Vagina (tissue), 2 donors: ENCODE results near the gene UNC50.

Source experiments
- POLR2A ChIP-seq, 2 donors: fragments of 450-650 bp; IDR thresholded peaks; one replicate each; pipeline ENCODE4 v1.6.1; 2017; ENCODE audit warnings: antibody characterized with exemption in 2 of 2, mild to moderate bottlenecking in 2 of 2, moderate library complexity in 2 of 2
- POLR2AphosphoS5 ChIP-seq, 2 donors: sonication (generic); formaldehyde crosslinking; IDR thresholded peaks; one replicate each; pipeline ENCODE4 v1.9.0; 2017; ENCODE audit warnings: antibody characterized with exemption in 2 of 2, mild to moderate bottlenecking in 2 of 2, low read depth in 1 of 2; ENCODE audit not compliant: insufficient read depth in 1 of 2
- TF ChIP-seq, protein P1 (sequence below), 3 experiments: fragments of 450-650 bp in 2 of 3; fragments of 200-600 bp in 1 of 3; sonication (generic) in 1 of 3; IDR thresholded peaks; one replicate each; pipeline ENCODE4 v1.5.1; 2017 to 2019; ENCODE audit warnings: antibody characterized with exemption in 3 of 3, mild to moderate bottlenecking in 2 of 3, moderate library complexity in 2 of 3

GRCh38 chr2:98577313-98577712, 31.1 kb upstream of the UNC50 start:
- TF ChIP-seq, protein P1, sequence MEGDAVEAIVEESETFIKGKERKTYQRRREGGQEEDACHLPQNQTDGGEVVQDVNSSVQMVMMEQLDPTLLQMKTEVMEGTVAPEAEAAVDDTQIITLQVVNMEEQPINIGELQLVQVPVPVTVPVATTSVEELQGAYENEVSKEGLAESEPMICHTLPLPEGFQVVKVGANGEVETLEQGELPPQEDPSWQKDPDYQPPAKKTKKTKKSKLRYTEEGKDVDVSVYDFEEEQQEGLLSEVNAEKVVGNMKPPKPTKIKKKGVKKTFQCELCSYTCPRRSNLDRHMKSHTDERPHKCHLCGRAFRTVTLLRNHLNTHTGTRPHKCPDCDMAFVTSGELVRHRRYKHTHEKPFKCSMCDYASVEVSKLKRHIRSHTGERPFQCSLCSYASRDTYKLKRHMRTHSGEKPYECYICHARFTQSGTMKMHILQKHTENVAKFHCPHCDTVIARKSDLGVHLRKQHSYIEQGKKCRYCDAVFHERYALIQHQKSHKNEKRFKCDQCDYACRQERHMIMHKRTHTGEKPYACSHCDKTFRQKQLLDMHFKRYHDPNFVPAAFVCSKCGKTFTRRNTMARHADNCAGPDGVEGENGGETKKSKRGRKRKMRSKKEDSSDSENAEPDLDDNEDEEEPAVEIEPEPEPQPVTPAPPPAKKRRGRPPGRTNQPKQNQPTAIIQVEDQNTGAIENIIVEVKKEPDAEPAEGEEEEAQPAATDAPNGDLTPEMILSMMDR (IDR thresholded peaks at IDR 0.05): no peak
- TF ChIP-seq POLR2A (IDR thresholded peaks at IDR 0.05): no peak
- no peak for TF ChIP-seq POLR2AphosphoS5 (IDR thresholded peaks at IDR 0.05; ENCODE audit: insufficient read depth in 1 of 2, low read depth in 1 of 2)
